Endometrial microvascular endothelial cells (primary cell): Measurements from ENCODE around the gene RRP8. TPM values are rescaled to one million over a fixed set of nuclear protein-coding genes. Genes with fewer than 3 reads are reported as not detected.

Experiments used
- in situ Hi-C: cut with HindIII; loops from 2 replicates; pipeline ENCODE4 v1.10.0; 2017; ENCODE audit warnings: low sequenced_read_pairs, low pct_unique_long_range_greater_than_20kb; ENCODE audit errors: inconsistent ontology term
- total RNA-seq: library from RNA; depleted of rRNA; stranded (reverse); fragments of >200 nt; gene quantifications from one replicate; pipeline ENCODE4 v1.2.3, GENCODE V29; 2015; ENCODE audit errors: inconsistent ontology term

Gene RRP8
- total RNA-seq, 1 donor from 2014 or later, result 35.8 TPM

DNA sequence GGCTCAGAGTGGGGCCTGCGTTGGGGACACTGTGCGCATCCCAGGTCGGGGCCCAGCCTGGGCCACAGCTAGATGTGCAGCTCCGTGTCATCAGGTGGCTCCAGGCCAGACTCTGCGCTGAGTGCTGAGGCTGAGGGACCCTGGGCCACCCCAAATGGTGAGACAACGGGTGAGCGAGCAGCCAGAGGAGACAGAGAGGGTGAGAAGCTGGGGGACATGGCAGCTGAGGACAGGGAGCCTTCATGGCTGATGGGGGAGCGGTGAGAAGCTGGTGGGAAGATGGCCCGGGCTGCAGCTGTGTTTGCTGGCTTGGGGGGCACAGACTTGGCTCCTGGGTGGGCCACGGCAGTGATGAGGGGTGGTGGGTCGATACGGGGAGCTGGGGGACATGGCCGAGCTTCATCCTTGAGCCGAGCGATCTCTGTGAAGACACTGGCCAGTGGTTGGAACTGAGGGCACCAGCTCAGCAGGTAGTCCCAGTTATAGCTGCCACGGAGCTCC lies 18.3 kb upstream of the RRP8 start:
- in situ Hi-C loops, result loop anchor here (25.0 kb wide), 1 partner anchor 209 kb away; the partner anchor contains the start of gene APBB1

DNA sequence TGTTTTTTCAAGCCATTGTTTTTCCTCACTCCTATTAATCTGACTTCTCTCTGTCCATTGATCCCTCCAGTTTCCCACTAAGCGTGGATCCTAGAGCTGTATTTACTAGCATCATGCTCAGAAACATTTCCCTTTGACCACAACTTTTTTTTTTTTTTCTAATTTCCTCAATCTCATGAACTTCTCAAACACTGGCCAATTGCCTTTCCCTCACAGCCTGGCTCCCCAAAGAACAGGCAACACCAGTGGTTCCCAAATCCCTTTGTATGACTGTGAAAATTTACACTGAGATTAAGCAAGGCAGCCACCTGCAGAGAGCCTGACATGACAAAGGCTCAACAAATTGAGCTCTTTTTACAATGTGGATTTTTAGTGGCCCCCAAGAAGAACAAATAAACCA lies 17.2 kb upstream of the RRP8 start:
- in situ Hi-C loops, result loop anchor here (25.0 kb wide), 1 partner anchor 208 kb away; the partner anchor contains the start of gene APBB1

DNA sequence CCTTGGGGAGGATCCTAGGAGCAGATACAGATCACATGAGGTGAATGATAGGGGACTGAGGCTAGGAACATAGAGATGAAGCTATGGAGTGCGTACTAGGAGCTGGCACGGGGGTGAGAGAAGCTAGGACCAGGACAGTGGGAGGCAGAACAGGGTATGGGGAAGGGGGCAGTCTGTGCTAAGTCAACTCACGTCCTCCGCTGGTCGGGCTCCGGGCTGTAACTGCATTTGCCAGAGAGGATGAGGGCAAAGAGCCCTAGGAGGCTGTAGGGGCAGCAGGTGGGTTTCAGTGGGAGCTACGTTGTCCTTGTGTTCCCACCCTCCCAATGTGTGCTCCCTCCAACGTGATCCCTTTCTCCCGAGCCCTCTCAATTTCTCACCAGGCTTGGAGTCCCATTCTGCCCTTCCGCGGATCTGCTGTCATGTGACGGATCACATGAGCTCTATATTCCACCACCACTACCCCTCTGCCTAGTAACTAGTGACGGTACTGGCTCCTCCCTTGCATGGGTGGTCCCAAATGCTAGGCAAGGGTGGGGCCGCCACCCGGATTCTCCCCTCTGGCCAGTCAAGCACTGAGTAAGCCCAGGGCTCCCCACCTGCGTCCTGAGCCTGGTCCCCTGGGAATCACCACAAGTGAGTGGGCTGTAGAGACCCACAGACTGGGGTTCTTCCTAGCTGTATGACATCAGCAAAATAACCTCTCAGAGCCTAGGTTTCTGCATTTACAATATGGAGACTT lies 15.8 kb upstream of the RRP8 start, which contains the start of gene TPP1:
TSS of gene TPP1 (minus strand) at position 419 of the 742 bp plus-strand sequence. CDS start at position 397, 22 bp downstream.
- in situ Hi-C loops, result loop anchor here (5.0 to 25.0 kb wide), 2 partner anchors 33 to 207 kb away; partner anchors contain the start of gene APBB1

DNA sequence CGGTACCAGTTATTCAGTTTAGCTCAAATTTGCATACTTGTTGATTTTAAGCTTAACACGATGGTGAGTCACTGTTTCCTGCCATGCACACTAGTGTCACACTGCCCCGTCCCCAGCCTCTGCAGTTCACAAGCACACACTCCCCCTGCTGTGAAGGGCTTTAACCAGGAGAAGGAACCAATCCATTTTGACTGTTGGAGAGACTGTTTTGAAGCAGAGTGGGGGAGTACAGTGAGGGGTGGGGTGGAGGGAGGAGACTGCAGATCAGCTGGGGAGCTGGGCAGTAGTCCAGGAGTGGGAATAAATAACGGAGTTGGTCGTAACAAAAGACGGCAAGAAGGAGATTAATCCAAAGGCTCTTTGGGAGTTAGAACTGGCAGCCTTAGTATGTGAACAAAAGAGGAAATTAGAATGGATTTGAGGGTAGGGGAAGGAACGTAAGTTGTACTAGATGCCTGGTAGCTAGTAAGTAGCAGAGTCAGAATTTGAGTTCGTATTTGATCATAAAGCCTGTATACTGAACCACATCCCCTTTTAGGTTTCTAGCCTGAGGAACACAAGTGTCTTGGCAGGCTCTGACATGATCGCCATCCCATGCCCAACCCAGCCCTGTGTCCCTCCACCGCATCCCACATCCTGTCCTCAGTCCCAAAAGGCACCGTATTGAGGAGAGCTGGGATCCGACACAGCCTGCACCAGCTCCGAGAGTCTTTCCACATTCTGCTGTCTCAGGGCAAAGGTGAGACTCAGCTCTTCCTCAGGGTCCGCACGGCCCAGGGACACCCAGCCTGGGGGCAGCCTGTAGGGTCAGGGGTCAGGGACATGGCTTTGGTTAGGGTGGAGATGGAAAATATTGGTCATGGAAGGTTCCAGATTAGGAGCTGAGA lies 14.9 kb upstream of the RRP8 start:
- in situ Hi-C loops, result loop anchor here (5.0 to 25.0 kb wide), 2 partner anchors 34 to 206 kb away; partner anchors contain the start of gene APBB1

- in situ Hi-C loops, result loop anchor here (5.0 to 25.0 kb wide), 2 partner anchors 35 to 205 kb away; partner anchors contain the start of gene APBB1
Observed at GRCh38 chr11:6617315-6617781, 13.9 kb upstream of the RRP8 start.

GRCh38 chr11:6616596-6617250 lies 13.3 kb upstream of the RRP8 start:
- in situ Hi-C loops, result loop anchor here (5.0 to 25.0 kb wide), 2 partner anchors 36 to 204 kb away; partner anchors contain the start of gene APBB1

DNA sequence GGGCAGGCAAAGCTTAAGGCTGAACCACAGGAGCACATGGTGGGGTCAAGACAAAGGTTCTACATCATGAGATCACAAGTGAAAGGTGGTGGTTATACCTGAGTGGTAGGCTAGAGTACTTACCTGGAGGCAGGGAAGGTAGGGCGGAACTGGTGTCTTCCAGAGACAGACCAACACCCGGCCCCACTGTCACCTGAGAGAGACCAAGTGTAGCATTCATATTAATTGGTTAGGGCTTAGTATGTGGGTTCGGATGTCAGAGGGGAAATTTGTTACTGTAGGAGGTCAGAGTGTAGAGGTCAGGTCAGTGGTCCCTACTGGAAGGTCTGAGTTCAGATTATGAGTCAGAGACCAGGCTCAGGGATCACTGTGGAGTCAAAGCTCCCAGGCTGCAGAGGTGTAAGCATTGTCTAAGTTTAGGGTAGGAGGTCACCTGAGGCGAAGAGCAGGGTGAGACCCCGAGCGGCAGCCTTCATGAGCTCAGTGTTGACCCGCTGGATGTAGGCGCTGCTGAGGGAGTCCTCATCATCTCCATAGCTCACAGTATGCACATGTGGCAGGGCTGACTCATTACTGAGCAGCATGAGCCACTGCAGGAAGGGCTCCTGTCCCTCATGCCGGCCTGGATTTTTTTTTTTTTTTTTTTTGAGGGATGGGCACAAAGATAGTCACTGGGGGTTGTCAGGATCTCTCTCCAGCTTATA lies 12.6 kb upstream of the RRP8 start:
- in situ Hi-C loops, result loop anchor here (5.0 to 25.0 kb wide), 2 partner anchors 36 to 204 kb away; partner anchors contain the start of gene APBB1

GRCh38 chr11:6615046-6615445 lies 11.6 kb upstream of the RRP8 start:
- in situ Hi-C loops, result loop anchor here (5.0 to 25.0 kb wide), 2 partner anchors 37 to 203 kb away; partner anchors contain the start of gene APBB1

- in situ Hi-C loops, result loop anchor here (25.0 kb wide), 1 partner anchor 202 kb away; the partner anchor contains the start of gene APBB1
Observed at GRCh38 chr11:6614446-6614845, 11.0 kb upstream of the RRP8 start.

DNA sequence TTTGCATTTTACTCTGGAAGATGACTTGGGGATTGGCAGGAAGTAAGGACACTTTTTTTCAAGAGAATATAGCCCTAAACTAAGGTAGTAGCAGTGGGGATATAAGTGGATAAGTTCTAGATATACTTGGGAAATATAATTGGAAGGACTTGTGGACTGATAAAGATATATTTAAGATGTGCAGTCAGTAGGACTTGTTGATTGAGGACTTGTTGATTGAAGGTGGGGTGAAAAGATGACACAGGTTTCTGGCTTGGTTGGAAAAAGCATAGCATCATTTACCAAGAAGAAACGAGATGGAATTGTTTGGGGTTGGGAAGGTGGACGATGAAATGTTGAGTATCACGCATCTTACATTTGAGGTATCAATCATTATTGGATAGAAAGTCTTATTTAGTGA lies 10.1 kb upstream of the RRP8 start:
- in situ Hi-C loops, result loop anchor here (25.0 kb wide), 1 partner anchor 201 kb away; the partner anchor contains the start of gene APBB1

DNA sequence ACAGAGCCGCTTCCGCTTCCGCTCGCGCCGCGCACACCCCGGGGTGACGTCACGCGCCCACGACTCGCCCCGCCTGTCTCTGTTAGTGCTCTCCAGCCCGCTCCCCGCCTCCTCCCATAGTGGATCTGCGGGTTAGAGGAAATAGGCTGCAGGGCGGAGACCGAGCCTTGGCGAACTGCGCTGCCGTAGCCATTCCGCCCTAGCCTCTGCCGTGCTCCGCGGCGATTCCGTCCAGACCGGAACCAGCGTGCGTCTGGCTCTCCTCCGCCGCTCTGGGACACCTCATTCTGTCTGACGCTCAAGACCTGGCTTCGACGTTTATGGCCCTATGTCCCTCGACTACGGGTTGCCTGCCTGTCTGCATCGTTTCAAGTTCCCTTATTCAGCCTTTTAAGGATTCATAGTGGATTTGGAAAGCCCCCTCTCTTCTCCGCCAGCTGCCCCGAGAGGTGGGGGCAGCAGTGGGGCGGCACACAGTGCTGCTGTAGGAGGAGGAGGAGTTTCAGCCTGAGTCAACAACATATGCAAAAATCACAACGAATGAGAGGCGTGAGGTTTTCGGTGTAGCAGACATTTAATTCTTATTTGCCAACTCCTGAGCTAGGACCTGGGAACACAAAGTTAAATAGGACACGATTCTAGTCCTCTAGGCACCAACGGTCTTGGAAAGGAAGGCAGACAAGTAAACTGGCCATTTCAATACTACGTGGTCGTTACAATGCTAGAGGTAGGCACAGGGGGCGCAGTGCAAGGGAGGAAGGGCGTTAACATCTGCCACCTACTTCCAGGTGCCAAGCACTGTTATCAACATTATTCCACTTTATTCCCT lies 9.0 kb upstream of the RRP8 start, which contains the start of gene TAF10:
TSS of gene TAF10 (minus strand) at position 4 of the 829 bp plus-strand sequence. CDS start 27 bp downstream, outside the sequence.
- in situ Hi-C loops, result loop anchor here (25.0 kb wide), 1 partner anchor 200 kb away; the partner anchor contains the start of gene APBB1

GRCh38 chr11:6611963-6612212 lies 8.5 kb upstream of the RRP8 start:
- in situ Hi-C loops, result loop anchor here (25.0 kb wide), 1 partner anchor 200 kb away; the partner anchor contains the start of gene APBB1

DNA sequence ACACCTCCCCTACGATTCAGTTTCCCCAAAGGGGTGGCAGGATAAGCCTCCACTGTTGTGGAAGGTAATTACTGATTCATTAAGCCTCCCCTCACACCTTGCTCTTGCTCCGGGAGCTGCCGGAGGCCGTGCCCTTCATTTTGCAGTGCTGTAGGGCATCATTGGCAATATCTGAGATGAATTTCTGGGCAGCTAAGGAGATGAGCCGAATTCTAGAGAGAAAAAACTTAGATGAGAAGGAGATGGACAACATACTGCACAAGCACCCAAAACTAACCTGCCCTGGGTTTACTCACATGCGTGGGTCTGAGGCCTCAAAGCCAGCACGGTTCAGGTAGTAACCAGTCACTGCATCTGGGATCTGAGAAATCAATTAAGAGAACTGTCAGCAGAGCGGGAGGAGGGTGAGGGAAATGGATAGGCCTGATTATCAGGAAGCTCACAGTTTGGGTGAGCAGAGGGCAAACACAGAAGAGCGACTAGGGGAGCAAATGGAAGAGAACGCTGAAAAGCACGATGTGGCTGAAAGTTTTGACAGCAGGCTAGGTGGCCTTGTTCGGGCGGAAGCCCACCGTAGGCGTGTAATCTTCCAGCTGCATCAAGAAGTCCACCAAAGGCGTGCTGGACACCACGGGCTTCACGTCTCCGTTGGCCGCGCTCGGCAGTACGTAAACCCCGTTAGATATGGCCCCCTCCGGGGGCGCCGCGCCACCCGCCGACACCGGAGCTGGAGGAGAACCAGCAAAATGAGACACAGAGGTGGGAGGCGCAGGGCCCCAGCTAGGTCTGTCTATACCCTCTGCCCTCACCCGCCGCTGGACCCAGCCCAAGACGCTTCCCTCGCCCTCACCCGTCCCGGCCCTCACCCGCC lies 7.9 kb upstream of the RRP8 start:
- in situ Hi-C loops, result loop anchor here (25.0 kb wide), 1 partner anchor 199 kb away; the partner anchor contains the start of gene APBB1

GRCh38 chr11:6610591-6610990 lies 7.2 kb upstream of the RRP8 start:
- in situ Hi-C loops, result loop anchor here (25.0 kb wide), 1 partner anchor 198 kb away; the partner anchor contains the start of gene APBB1

DNA sequence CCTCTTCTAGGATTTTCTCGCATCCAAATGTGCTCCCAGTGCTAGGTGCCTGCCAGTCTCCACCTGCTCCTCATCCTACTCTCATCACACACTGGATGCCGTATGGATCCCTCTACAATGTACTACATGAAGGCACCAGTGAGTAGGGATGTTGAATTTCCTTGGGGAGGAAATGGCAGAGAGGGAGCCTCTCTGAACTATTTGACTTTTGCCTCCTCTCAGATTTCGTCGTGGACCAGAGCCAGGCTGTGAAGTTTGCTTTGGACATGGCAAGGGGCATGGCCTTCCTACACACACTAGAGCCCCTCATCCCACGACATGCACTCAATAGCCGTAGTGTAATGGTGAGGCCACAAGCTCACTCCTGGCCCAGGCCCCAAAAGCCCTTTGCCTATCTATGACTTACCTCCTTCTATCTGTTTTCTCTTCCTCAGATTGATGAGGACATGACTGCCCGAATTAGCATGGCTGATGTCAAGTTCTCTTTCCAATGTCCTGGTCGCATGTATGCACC lies 6.1 kb upstream of the RRP8 start:
- in situ Hi-C loops, result loop anchor here (25.0 kb wide), 1 partner anchor 197 kb away; the partner anchor contains the start of gene APBB1
